Measurements from ENCODE around the gene TBC1D3H.
"Not testable (repeated sequence)": the region's sequence is repeated elsewhere in the genome, so short reads cannot be mapped to it uniquely, and the experiment has no call there.

- TF ChIP-seq CTCF, POLR2A (IDR thresholded peaks at IDR 0.05): not testable (repeated sequence)
These were observed 2.9 kb upstream of the TBC1D3H start for GRCh38 chr17:36390943-36391645.
